Measurements from ENCODE around the gene CDH13.

The CDH13 gene

GRCh38 chr16:83187405-83187804 lies 560.6 kb downstream of the CDH13 start:
- DNase-seq (ENCODE audit: low read depth) = no peak

GRCh38 chr16:83196796-83197195 lies 570.0 kb downstream of the CDH13 start:
- no peak for DNase-seq (ENCODE audit: low read depth)

GRCh38 chr16:83197450-83197849 lies 570.7 kb downstream of the CDH13 start:
- DNase-seq (ENCODE audit: low read depth) = no peak

- DNase-seq (ENCODE audit: low read depth) = no peak
Observed at GRCh38 chr16:83198977-83199376, 572.2 kb downstream of the CDH13 start.

- no peak for DNase-seq (ENCODE audit: low read depth)
Observed at GRCh38 chr16:83200005-83200779, 573.4 kb downstream of the CDH13 start.

GRCh38 chr16:83201748-83202147 lies 575.0 kb downstream of the CDH13 start:
- DNase-seq (ENCODE audit: low read depth) = no peak

- DNase-seq (ENCODE audit: low read depth) = no peak
Observed at GRCh38 chr16:83205896-83206295, 579.1 kb downstream of the CDH13 start.

GRCh38 chr16:83206426-83206825 lies 579.7 kb downstream of the CDH13 start:
- no peak for DNase-seq (ENCODE audit: low read depth)

- no peak for DNase-seq (ENCODE audit: low read depth)
Observed at GRCh38 chr16:83211711-83212110, 584.9 kb downstream of the CDH13 start.

GRCh38 chr16:83212301-83212841 lies 585.6 kb downstream of the CDH13 start:
- no peak for DNase-seq (ENCODE audit: low read depth)

GRCh38 chr16:83214671-83215070 lies 587.9 kb downstream of the CDH13 start:
- DNase-seq (ENCODE audit: low read depth) = no peak

- DNase-seq (ENCODE audit: low read depth) = peak; percentile 27
Observed at GRCh38 chr16:83215406-83216001, 588.7 kb downstream of the CDH13 start.

- no peak for DNase-seq (ENCODE audit: low read depth)
Observed at GRCh38 chr16:83219285-83219684, 592.5 kb downstream of the CDH13 start.

- DNase-seq (ENCODE audit: low read depth) = no peak
Observed at GRCh38 chr16:83220066-83220465, 593.3 kb downstream of the CDH13 start.

- DNase-seq (ENCODE audit: low read depth) = no peak
Observed at GRCh38 chr16:83224642-83225041, 597.9 kb downstream of the CDH13 start.

- DNase-seq (ENCODE audit: low read depth) = no peak
Observed at GRCh38 chr16:83227336-83227735, 600.6 kb downstream of the CDH13 start.

GRCh38 chr16:83231729-83232128 lies 605.0 kb downstream of the CDH13 start:
- DNase-seq (ENCODE audit: low read depth) = no peak

- no peak for DNase-seq (ENCODE audit: low read depth)
Observed at GRCh38 chr16:83233153-83233552, 606.4 kb downstream of the CDH13 start.

GRCh38 chr16:83238949-83239691 lies 612.4 kb downstream of the CDH13 start:
- no peak for DNase-seq (ENCODE audit: low read depth)

GRCh38 chr16:83244057-83244456 lies 617.3 kb downstream of the CDH13 start:
- no peak for DNase-seq (ENCODE audit: low read depth)

- no peak for DNase-seq (ENCODE audit: low read depth)
Observed at GRCh38 chr16:83245061-83245460, 618.3 kb downstream of the CDH13 start.

GRCh38 chr16:83247767-83248372 lies 621.1 kb downstream of the CDH13 start:
- DNase-seq (ENCODE audit: low read depth) = no peak
